T-helper 22 cell (primary cell): ENCODE measurements around the gene IQCK.
"Not testable (repeated sequence)": the region's sequence is repeated elsewhere in the genome, so short reads cannot be mapped to it uniquely, and the experiment has no call there.

Experiments used
- DNase-seq: peaks from one replicate; pipeline ENCODE4 v3.0.0-alpha.2; 2020; ENCODE audit warnings: low read depth

The IQCK gene

GRCh38 chr16:19699472-19699871 lies 18.6 kb upstream of the IQCK start:
- no peak for DNase-seq

- DNase-seq, result no peak
Measured at GRCh38 chr16:19700319-19700781, 17.7 kb upstream of the IQCK start.

GRCh38 chr16:19701091-19701490 lies 17.0 kb upstream of the IQCK start:
- DNase-seq, result no peak

GRCh38 chr16:19703172-19703889 lies 14.7 kb upstream of the IQCK start:
- no peak for DNase-seq

- DNase-seq, result no peak
Measured at GRCh38 chr16:19704321-19705145, 13.5 kb upstream of the IQCK start.

GRCh38 chr16:19705146-19705501 lies 12.9 kb upstream of the IQCK start:
- DNase-seq, result no peak

GRCh38 chr16:19705843-19706242 lies 12.2 kb upstream of the IQCK start:
- DNase-seq, result no peak

GRCh38 chr16:19706846-19707245 lies 11.2 kb upstream of the IQCK start:
- DNase-seq, result no peak

- DNase-seq, result no peak
Measured at GRCh38 chr16:19707569-19708295, 10.3 kb upstream of the IQCK start.

GRCh38 chr16:19708296-19709205 lies 9.5 kb upstream of the IQCK start:
- no peak for DNase-seq

GRCh38 chr16:19709381-19710136 lies 8.5 kb upstream of the IQCK start:
- DNase-seq, result no peak

- no peak for DNase-seq
Measured at GRCh38 chr16:19710191-19710908, 7.7 kb upstream of the IQCK start.

GRCh38 chr16:19710991-19711545 lies 7.0 kb upstream of the IQCK start:
- no peak for DNase-seq

- no peak for DNase-seq
Measured at GRCh38 chr16:19711643-19712042, 6.4 kb upstream of the IQCK start.

- DNase-seq, result no peak
Measured at GRCh38 chr16:19712418-19713058, 5.5 kb upstream of the IQCK start.

GRCh38 chr16:19713697-19714096 lies 4.4 kb upstream of the IQCK start:
- no peak for DNase-seq

GRCh38 chr16:19715566-19715965 lies 2.5 kb upstream of the IQCK start:
- no peak for DNase-seq

GRCh38 chr16:19716183-19716582 lies 1.9 kb upstream of the IQCK start:
- DNase-seq, result no peak

- not testable (repeated sequence) for DNase-seq
Measured at GRCh38 chr16:19716728-19717127, 1.3 kb upstream of the IQCK start.
